ENCODE data around the gene C19orf73.

Gene C19orf73

GRCh38 chr19:49094505-49095482 is 24.1 kb downstream of the C19orf73 start:
- no peak for TF ChIP-seq CTCF (IDR thresholded peaks at IDR 0.05)

- TF ChIP-seq CTCF (IDR thresholded peaks at IDR 0.05), result no peak
Measured at GRCh38 chr19:49092686-49093085, 26.3 kb downstream of the C19orf73 start.

GRCh38 chr19:49091391-49092038 is 27.4 kb downstream of the C19orf73 start:
- no peak for TF ChIP-seq CTCF (IDR thresholded peaks at IDR 0.05)

- TF ChIP-seq CTCF (IDR thresholded peaks at IDR 0.05), result no peak
Measured at GRCh38 chr19:49086296-49086695, 32.6 kb downstream of the C19orf73 start.

GRCh38 chr19:49085868-49086232 is 33.1 kb downstream of the C19orf73 start:
- no peak for TF ChIP-seq CTCF (IDR thresholded peaks at IDR 0.05)

- no peak for TF ChIP-seq CTCF (IDR thresholded peaks at IDR 0.05)
Measured at GRCh38 chr19:49085020-49085867, 33.7 kb downstream of the C19orf73 start, which contains the start of gene SNRNP70. TSS of gene SNRNP70 (plus strand) at chr19:49085451. CDS start at chr19:49086415, 964 bp downstream.

Measured in LNCAP (cell line).